ENCODE measurements around the gene ANKRD34A. TPM values are rescaled to one million over a fixed set of nuclear protein-coding genes. Genes with fewer than 3 reads are reported as not detected.

ANKRD34A gene
- total RNA-seq, 1 donor from 2014 or later: 0.56 TPM

GRCh38 chr1:145912128-145912641 lies 52.2 kb downstream of the ANKRD34A start:
- Mint-ChIP-seq H3K9me3 (ENCODE audit: unreplicated experiment) (no peaks in the 10 kb centered on the region), H3K4me1 (ENCODE audit: unreplicated experiment) (peaks cover 21% of the 10 kb centered on the region)

More at GRCh38 chr1:145912128-145912641, 52.2 kb downstream of the ANKRD34A start:
- Mint-ChIP-seq H3K4me3 (ENCODE audit: unreplicated experiment) (peak overlapping the region; percentile 24), H3K36me3 (ENCODE audit: low read depth, unreplicated experiment) (peaks cover 35% of the 10 kb centered on the region), H3K27ac (ENCODE audit: unreplicated experiment) (no peak overlapping the region), H3K27me3 (ENCODE audit: unreplicated experiment) (peaks cover 2% of the 10 kb centered on the region)
- TF ChIP-seq CTCF (IDR thresholded peaks at IDR 0.05; ENCODE audit: unreplicated experiment): no peak
- no peak for DNase-seq (ENCODE audit: low spot score)

Other genes with a start within 250 kb of the ANKRD34A start
- not detected for gene CD160, start 245.1 kb downstream of the ANKRD34A start, total RNA-seq (ENCODE audit: unreplicated experiment)
- gene RNF115, start 140.5 kb downstream of the ANKRD34A start, total RNA-seq (ENCODE audit: unreplicated experiment): 13.1 TPM
- gene POLR3C, start 140.4 kb downstream of the ANKRD34A start, total RNA-seq (ENCODE audit: unreplicated experiment): 28.4 TPM
- gene NUDT17, start 118.9 kb downstream of the ANKRD34A start, total RNA-seq (ENCODE audit: unreplicated experiment): 3.8 TPM
- gene PIAS3, start 105.5 kb downstream of the ANKRD34A start, total RNA-seq (ENCODE audit: unreplicated experiment): 38.8 TPM
- not detected for gene ANKRD35, start 78.7 kb downstream of the ANKRD34A start, total RNA-seq (ENCODE audit: unreplicated experiment)
- 6.1 TPM for gene ITGA10, start 54.5 kb downstream of the ANKRD34A start, total RNA-seq (ENCODE audit: unreplicated experiment)
- gene PEX11B, start 45.9 kb downstream of the ANKRD34A start, total RNA-seq (ENCODE audit: unreplicated experiment): 34.0 TPM
- gene RBM8A, start 37.1 kb downstream of the ANKRD34A start, total RNA-seq (ENCODE audit: unreplicated experiment): 213 TPM
- gene LIX1L, start 6.6 kb downstream of the ANKRD34A start, total RNA-seq (ENCODE audit: unreplicated experiment): 83.3 TPM
- 12.4 TPM for gene POLR3GL, start 115 bp upstream of the ANKRD34A start, total RNA-seq (ENCODE audit: unreplicated experiment)
- gene TXNIP, start 32.0 kb upstream of the ANKRD34A start, total RNA-seq (ENCODE audit: unreplicated experiment): 107 TPM
- gene HJV, start 57.2 kb upstream of the ANKRD34A start, total RNA-seq (ENCODE audit: unreplicated experiment): not detected
- gene NBPF10, start 180.2 kb upstream of the ANKRD34A start, total RNA-seq (ENCODE audit: unreplicated experiment): 0.26 TPM